GM12878 (cell line): ENCODE data around the gene CHRNA3. TPM values are rescaled to one million over a fixed set of nuclear protein-coding genes. Genes with fewer than 3 reads are reported as not detected.

Experiments used
- ATAC-seq: fragments of 200-7000 bp; cut with Tn5 transposase; 3 replicates; pipeline ENCODE4 v1.9.1; 2020; ENCODE audit warnings: mild to moderate bottlenecking, moderate library complexity
- BruUV-seq: library from RNA; stranded (reverse); fragments of 400-500 nt; replicated peaks from 2 replicates; lab custom pipeline; 2021; lab: Mats Ljungman, UMichigan
- CTCF ChIA-PET: fragments of 300-600 bp; sonication (Branson Sonifier 250); formaldehyde crosslinking; extraction: SDS; loops from one replicate; lab custom pipeline; 2021; ENCODE audit warnings: inconsistent platforms; lab: Yijun Ruan, JAX
- POLR2A ChIA-PET: fragments of 350-600 bp; formaldehyde crosslinking; extraction: SDS; loops from one replicate; lab custom pipeline; 2021; ENCODE audit warnings: inconsistent platforms; lab: Charles Lee
- RAD21 ChIA-PET: fragments of 300-600 bp; sonication (Branson Sonifier 250); formaldehyde crosslinking; loops from one replicate; lab custom pipeline; 2023; ENCODE audit warnings: antibody characterized with exemption; ENCODE audit not compliant: unreplicated experiment; lab: Charles Lee
- SMC1A ChIA-PET: fragments of 300-600 bp; sonication (Branson Sonifier 250); formaldehyde crosslinking; loops from one replicate; lab custom pipeline; 2023; ENCODE audit not compliant: unreplicated experiment, uncharacterized antibody; lab: Charles Lee
- DNase-seq: peaks from one replicate; pipeline ENCODE4 v3.0.0-alpha.2; 2011; ENCODE audit warnings: low read depth, low spot score
- FAIRE-seq: peaks from 3 replicates; lab custom pipeline; 2011; peaks lifted over from hg19 to GRCh38; lab: Jason Lieb, UNC
- H2AFZ ChIP-seq: 2 replicates; pipeline ENCODE4 v1.6.0; 2011; ENCODE audit warnings: low read depth, low read length, control low read depth; ENCODE audit not compliant: control insufficient read depth
- H3K27ac ChIP-seq: 2 replicates; pipeline ENCODE4 v1.5.1; 2011; ENCODE audit warnings: control low read depth; ENCODE audit not compliant: control insufficient read depth, insufficient read depth
- H3K27me3 ChIP-seq, 2 experiments: replicated peaks in 1 of 2; 2 replicates each; pipeline versions ENCODE4 v1.6.0 to v1.6.1; 2011; ENCODE audit warnings: low read length in 1 of 2; ENCODE audit not compliant: control insufficient read depth in 2 of 2, insufficient read depth in 2 of 2
- H3K36me3 ChIP-seq, 2 experiments: 2 replicates each; pipeline ENCODE4 v1.5.1; 2011; ENCODE audit warnings: low read length in 1 of 2; ENCODE audit not compliant: control insufficient read depth in 2 of 2, insufficient read depth in 2 of 2
- H3K4me1 ChIP-seq: 2 replicates; pipeline ENCODE4 v1.6.1; 2011; ENCODE audit warnings: mild to moderate bottlenecking, low read length, moderate library complexity, mixed read lengths; ENCODE audit not compliant: control insufficient read depth, insufficient read depth
- H3K4me2 ChIP-seq: 2 replicates; pipeline ENCODE4 v1.6.0; 2011; ENCODE audit warnings: control low read depth; ENCODE audit not compliant: control insufficient read depth, insufficient read depth
- H3K4me3 ChIP-seq: fragments of 200-600 bp; sonication (generic); 2 replicates; pipeline ENCODE4 v1.5.1; 2016
- H3K79me2 ChIP-seq: 2 replicates; pipeline ENCODE4 v1.6.0; 2011; ENCODE audit warnings: low read length; ENCODE audit not compliant: control insufficient read depth, insufficient read depth
- H3K9ac ChIP-seq: 2 replicates; pipeline ENCODE4 v1.8.0; 2011; ENCODE audit warnings: low read length, control low read depth, mixed read lengths; ENCODE audit not compliant: control insufficient read depth, insufficient read depth
- H3K9me3 ChIP-seq: replicated peaks from 3 replicates; pipeline ENCODE4 v1.5.1; 2011; ENCODE audit warnings: mild to moderate bottlenecking, low read length; ENCODE audit not compliant: control insufficient read depth, insufficient read depth
- H4K20me1 ChIP-seq: 2 replicates; pipeline ENCODE4 v1.6.0; 2011; ENCODE audit not compliant: control insufficient read depth, insufficient read depth
- DPF2 ChIP-seq: fragments of 450-650 bp; IDR thresholded peaks from 2 replicates; pipeline ENCODE4 v1.6.1; 2017; ENCODE audit warnings: mild to moderate bottlenecking
- FOXK2 ChIP-seq: fragments of 450-650 bp; IDR thresholded peaks from 2 replicates; pipeline ENCODE4 v1.6.1; 2017; ENCODE audit warnings: mild to moderate bottlenecking, moderate library complexity
- POU2F2 ChIP-seq: IDR thresholded peaks from 3 replicates; pipeline ENCODE4 v1.6.1; 2011; ENCODE audit warnings: low read depth, mild to moderate bottlenecking, low read length, borderline replicate concordance
- PRDM15 ChIP-seq: fragments of 450-650 bp; formaldehyde crosslinking; IDR thresholded peaks from 2 replicates; pipeline ENCODE4 v1.4.0; 2020; ENCODE audit warnings: mild to moderate bottlenecking, moderate library complexity
- SMC3 ChIP-seq: IDR thresholded peaks from 2 replicates; pipeline ENCODE4 v1.6.1; 2011; ENCODE audit warnings: low read length, improper control_type of control experiment, borderline replicate concordance
- STAT1 ChIP-seq: fragments of 450-650 bp; conservative IDR thresholded peaks from 2 replicates; pipeline ENCODE4 v1.6.1; 2014; ENCODE audit warnings: antibody characterized with exemption, mild to moderate bottlenecking
- TCF3 ChIP-seq: IDR thresholded peaks from 2 replicates; pipeline ENCODE4 v1.6.1; 2012; ENCODE audit warnings: low read depth, mild to moderate bottlenecking, low read length, borderline replicate concordance; ENCODE audit not compliant: insufficient read depth
- TCF7 ChIP-seq: IDR thresholded peaks from 2 replicates; pipeline ENCODE4 v1.6.1; 2014; ENCODE audit warnings: antibody characterized with exemption, borderline replicate concordance
- YY1 ChIP-seq: IDR thresholded peaks from 2 replicates; pipeline ENCODE4 v1.6.1; 2011; ENCODE audit warnings: low read depth, mild to moderate bottlenecking, low read length
- ZNF24 ChIP-seq: fragments of 450-650 bp; IDR thresholded peaks from 2 replicates; pipeline ENCODE4 v1.6.1; 2017; ENCODE audit warnings: antibody characterized with exemption, mild to moderate bottlenecking
- WGBS: methylation state at CpG from one replicate; pipeline ENCODE4 v1.1.6; 2016; ENCODE audit warnings: low lambda C conversion rate; ENCODE audit not compliant: insufficient replicate concordance, insufficient coverage; ENCODE audit errors: missing lambda C conversion rate; 5-methylcytosine and 5-hydroxymethylcytosine counted together
- in situ Hi-C: fragments of 300-500 bp; cut with MboI; formaldehyde crosslinking; loops from 9 replicates; pipeline ENCODE4 v1.14.3; 2018; ENCODE audit warnings: mixed read lengths
- intact Hi-C: fragments of 100-400 bp; cut with micrococcal nuclease; formaldehyde crosslinking; loops from one replicate; pipeline ENCODE4 v1.14.2; 2022; ENCODE audit not compliant: unreplicated experiment
- polyA plus RNA-seq, 11 experiments: library from polyadenylated mRNA; depleted of rRNA in 4 of 11; unstranded in 6 of 11; stranded (reverse) in 5 of 11; fragments of >200 nt; fragmentation: Nextera tagmentation in 4 of 11; fragmentation: Illumina TruSeq in 1 of 11; extraction: Ambion mirVana in 4 of 11; extraction: Trizol in 1 of 11; gene quantifications; 1 replicate in 1 of 11; 2 replicates in 10 of 11; pipeline versions ENCODE4 v1.2.1 to v1.2.3, GENCODE V29; 2011 to 2016; ENCODE audit warnings: inconsistent platforms in 2 of 11, missing spikeins in 2 of 11, low read depth in 1 of 11
- total RNA-seq, 4 experiments: library from RNA; depleted of rRNA in 3 of 4; stranded (reverse); fragments of >200 nt in 3 of 4; fragmentation: Illumina TruSeq in 1 of 4; extraction: Trizol in 1 of 4; gene quantifications; 2 replicates each; pipeline versions ENCODE4 v1.2.1 to v1.2.3, GENCODE V29; 2013 to 2021
- TF ChIP-seq, protein P1 (sequence below): IDR thresholded peaks from 2 replicates; pipeline ENCODE4 v1.6.1; 2012; ENCODE audit warnings: improper control_type of control experiment, low read depth, low read length; ENCODE audit not compliant: insufficient replicate concordance
- TF ChIP-seq, protein P2 (sequence below): IDR thresholded peaks from 2 replicates; pipeline ENCODE4 v1.6.1; 2011; ENCODE audit warnings: low read depth, low read length, improper control_type of control experiment, borderline replicate concordance

The CHRNA3 gene
- total and polyA plus RNA-seq, 10 of the 15 experiments (the other 5 are each of a cell fraction or from before 2014, with no cell fraction given) = 0.06 to 0.19 (median 0.09) TPM; not detected in 7

- H3K9ac ChIP-seq = no peak overlapping the region
- peak; percentile 85 for FAIRE-seq
- SMC1A ChIA-PET = interaction anchor here (0.9 to 4.0 kb wide), 3 partner anchors 14 to 112 kb away, joined by 3 to 24 read pairs (median 3); no protein-coding TSS in a partner anchor
- H3K4me2 ChIP-seq = no peak overlapping the region
- H2AFZ ChIP-seq = no peak overlapping the region
- POLR2A ChIA-PET = interaction anchor here (0.6 kb wide), 1 partner anchor 9 kb away, joined by 5 read pairs; no protein-coding TSS in a partner anchor
- no peaks in the 10 kb centered on the region; the same call in 2 of the 3 replicates for H3K9me3 ChIP-seq
- in situ Hi-C loops = no loop called here
- RAD21 ChIA-PET = interaction anchor here (1.2 to 3.0 kb wide), 4 partner anchors 18 to 71 kb away, joined by 4 to 19 read pairs (median 6); partner anchors contain the start of gene CHRNA3
- DNase-seq = no peak
- ATAC-seq = peak; percentile 84
- H3K27ac ChIP-seq = no peak overlapping the region
- H3K79me2 ChIP-seq = no peaks in the 10 kb centered on the region
- H4K20me1 ChIP-seq = no peaks in the 10 kb centered on the region
- WGBS = 14% methylated on average over 4 of the region's 4 CpGs
- intact Hi-C loops = loop anchor here (1.0 kb wide), 1 partner anchor 71 kb away; no protein-coding TSS in a partner anchor
- H3K4me1 ChIP-seq = no peaks in the 10 kb centered on the region
- CTCF ChIA-PET = interaction anchor here (0.8 to 7.3 kb wide), 14 partner anchors 14 to 330 kb away, joined by 3 to 95 read pairs (median 4); no protein-coding TSS in a partner anchor
- peaks cover 3 to 4% of the 10 kb centered on the region in 2 experiments; a peak in 3 of 4 replicates for H3K27me3 ChIP-seq
- no peaks in the 10 kb centered on the region; a peak in 1 of 4 replicates for H3K36me3 ChIP-seq
- BruUV-seq = no TSS peak
- H3K4me3 ChIP-seq = no peak overlapping the region
- TF ChIP-seq PRDM15 (CRISPR knock-in tag) (no peak), DPF2 (no peak), YY1 (0 out of 2 replicates have a peak, but pooled peaks have one; percentile 14), ZNF24 (no peak), STAT1 (no peak), POU2F2 (no peak), TCF7 (no peak), TCF3 (no peak), FOXK2 (no peak), SMC3 (peak; percentile 53; the same call in 1 of the 2 replicates)
- TF ChIP-seq, protein P1, sequence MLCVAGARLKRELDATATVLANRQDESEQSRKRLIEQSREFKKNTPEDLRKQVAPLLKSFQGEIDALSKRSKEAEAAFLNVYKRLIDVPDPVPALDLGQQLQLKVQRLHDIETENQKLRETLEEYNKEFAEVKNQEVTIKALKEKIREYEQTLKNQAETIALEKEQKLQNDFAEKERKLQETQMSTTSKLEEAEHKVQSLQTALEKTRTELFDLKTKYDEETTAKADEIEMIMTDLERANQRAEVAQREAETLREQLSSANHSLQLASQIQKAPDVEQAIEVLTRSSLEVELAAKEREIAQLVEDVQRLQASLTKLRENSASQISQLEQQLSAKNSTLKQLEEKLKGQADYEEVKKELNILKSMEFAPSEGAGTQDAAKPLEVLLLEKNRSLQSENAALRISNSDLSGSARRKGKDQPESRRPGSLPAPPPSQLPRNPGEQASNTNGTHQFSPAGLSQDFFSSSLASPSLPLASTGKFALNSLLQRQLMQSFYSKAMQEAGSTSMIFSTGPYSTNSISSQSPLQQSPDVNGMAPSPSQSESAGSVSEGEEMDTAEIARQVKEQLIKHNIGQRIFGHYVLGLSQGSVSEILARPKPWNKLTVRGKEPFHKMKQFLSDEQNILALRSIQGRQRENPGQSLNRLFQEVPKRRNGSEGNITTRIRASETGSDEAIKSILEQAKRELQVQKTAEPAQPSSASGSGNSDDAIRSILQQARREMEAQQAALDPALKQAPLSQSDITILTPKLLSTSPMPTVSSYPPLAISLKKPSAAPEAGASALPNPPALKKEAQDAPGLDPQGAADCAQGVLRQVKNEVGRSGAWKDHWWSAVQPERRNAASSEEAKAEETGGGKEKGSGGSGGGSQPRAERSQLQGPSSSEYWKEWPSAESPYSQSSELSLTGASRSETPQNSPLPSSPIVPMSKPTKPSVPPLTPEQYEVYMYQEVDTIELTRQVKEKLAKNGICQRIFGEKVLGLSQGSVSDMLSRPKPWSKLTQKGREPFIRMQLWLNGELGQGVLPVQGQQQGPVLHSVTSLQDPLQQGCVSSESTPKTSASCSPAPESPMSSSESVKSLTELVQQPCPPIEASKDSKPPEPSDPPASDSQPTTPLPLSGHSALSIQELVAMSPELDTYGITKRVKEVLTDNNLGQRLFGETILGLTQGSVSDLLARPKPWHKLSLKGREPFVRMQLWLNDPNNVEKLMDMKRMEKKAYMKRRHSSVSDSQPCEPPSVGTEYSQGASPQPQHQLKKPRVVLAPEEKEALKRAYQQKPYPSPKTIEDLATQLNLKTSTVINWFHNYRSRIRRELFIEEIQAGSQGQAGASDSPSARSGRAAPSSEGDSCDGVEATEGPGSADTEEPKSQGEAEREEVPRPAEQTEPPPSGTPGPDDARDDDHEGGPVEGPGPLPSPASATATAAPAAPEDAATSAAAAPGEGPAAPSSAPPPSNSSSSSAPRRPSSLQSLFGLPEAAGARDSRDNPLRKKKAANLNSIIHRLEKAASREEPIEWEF = no peak
- TF ChIP-seq, protein P2, sequence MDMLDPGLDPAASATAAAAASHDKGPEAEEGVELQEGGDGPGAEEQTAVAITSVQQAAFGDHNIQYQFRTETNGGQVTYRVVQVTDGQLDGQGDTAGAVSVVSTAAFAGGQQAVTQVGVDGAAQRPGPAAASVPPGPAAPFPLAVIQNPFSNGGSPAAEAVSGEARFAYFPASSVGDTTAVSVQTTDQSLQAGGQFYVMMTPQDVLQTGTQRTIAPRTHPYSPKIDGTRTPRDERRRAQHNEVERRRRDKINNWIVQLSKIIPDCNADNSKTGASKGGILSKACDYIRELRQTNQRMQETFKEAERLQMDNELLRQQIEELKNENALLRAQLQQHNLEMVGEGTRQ = no peak
Observed at GRCh38 chr15:78638658-78639314, 18.0 kb upstream of the CHRNA3 start.
